ENCODE results near the gene LMX1A. TPM values are rescaled to one million over a fixed set of nuclear protein-coding genes. Genes with fewer than 3 reads are reported as not detected.

The LMX1A gene
- total and polyA plus RNA-seq, 2 donors (not counting 1 experiment from before 2014, with no cell fraction given): not detected

DNA sequence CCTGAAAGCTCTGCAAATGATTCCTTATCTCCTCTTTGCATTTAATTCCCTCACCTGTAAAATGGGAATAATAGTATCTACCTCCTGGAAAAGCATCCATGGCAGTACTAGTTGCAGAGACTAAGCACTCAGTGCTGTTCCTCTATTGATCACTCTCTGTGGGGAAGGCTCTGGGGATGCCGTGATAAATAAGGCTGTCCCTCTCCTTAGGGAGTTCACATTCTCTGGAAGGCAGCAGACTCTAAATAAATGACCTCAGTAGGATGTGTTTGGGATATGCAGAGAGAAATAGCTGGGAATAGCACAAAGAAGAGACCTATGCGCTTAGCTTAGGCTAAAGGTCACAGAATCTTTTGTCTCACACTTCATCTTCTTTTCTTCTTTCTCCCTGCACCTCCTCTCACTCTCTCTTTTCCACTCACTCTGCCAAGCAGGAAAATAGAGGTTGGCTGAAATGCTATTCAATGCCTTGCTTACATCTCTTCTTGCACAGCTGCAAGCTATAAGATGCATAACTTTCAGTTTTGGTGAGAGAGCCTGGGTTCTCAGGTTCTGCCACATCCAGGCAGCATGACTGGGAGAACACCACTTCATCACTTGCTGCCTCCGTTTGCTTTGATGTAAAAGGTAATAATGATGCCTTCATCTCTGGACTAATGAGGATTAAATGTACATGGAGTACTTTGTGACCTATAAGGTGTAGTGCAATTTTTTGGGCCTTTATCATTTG is 101.5 kb downstream of the LMX1A start:
- Histone ChIP-seq H3K9me3 (ENCODE audit: control extremely low read depth in 1 of 3, control insufficient read depth in 2 of 3, insufficient read depth in 1 of 3, low read length in 2 of 3) (no peaks in the 10 kb centered on the region), H3K79me2 (ENCODE audit: control insufficient read depth, insufficient read depth, low read length) (no peaks in the 10 kb centered on the region), H3K36me3 (replicated peaks in 1 of 2; ENCODE audit: control extremely low read depth in 1 of 2, control insufficient read depth in 1 of 2, extremely low read depth in 1 of 2, insufficient read depth in 2 of 2, low read length in 1 of 2) (no peaks in the 10 kb centered on the region), H3K4me3 (ENCODE audit: control extremely low read depth in 1 of 5, extremely low read depth in 1 of 5, insufficient read depth in 1 of 5, low read depth in 2 of 5, low read length in 4 of 5) (no peak overlapping the region), H3K27ac (ENCODE audit: low read length in 2 of 2) (no peak overlapping the region), H3K27me3 (replicated peaks in 1 of 4; ENCODE audit: control extremely low read depth in 1 of 4, control insufficient read depth in 3 of 4, insufficient read depth in 4 of 4, low read length in 3 of 4) (peaks cover 0 to 3% (median 0%) of the 10 kb centered on the region in 4 experiments), H4K20me1 (ENCODE audit: control insufficient read depth, insufficient read depth, low read length, poor library complexity, severe bottlenecking) (no peaks in the 10 kb centered on the region), H2AFZ (ENCODE audit: insufficient read depth, low read depth, low read length, poor library complexity, severe bottlenecking) (no peak overlapping the region), H3K4me2 (replicated peaks; ENCODE audit: low read depth, low read length, poor library complexity, severe bottlenecking) (no peak overlapping the region), H3K4me1 (ENCODE audit: control insufficient read depth in 2 of 2, insufficient read depth in 2 of 2, low read length in 2 of 2) (no peaks in the 10 kb centered on the region), H3K9ac (ENCODE audit: low read length) (no peak overlapping the region)
- TF ChIP-seq, protein P1, sequence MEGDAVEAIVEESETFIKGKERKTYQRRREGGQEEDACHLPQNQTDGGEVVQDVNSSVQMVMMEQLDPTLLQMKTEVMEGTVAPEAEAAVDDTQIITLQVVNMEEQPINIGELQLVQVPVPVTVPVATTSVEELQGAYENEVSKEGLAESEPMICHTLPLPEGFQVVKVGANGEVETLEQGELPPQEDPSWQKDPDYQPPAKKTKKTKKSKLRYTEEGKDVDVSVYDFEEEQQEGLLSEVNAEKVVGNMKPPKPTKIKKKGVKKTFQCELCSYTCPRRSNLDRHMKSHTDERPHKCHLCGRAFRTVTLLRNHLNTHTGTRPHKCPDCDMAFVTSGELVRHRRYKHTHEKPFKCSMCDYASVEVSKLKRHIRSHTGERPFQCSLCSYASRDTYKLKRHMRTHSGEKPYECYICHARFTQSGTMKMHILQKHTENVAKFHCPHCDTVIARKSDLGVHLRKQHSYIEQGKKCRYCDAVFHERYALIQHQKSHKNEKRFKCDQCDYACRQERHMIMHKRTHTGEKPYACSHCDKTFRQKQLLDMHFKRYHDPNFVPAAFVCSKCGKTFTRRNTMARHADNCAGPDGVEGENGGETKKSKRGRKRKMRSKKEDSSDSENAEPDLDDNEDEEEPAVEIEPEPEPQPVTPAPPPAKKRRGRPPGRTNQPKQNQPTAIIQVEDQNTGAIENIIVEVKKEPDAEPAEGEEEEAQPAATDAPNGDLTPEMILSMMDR (IDR thresholded peaks at IDR 0.05): no peak
- TF ChIP-seq EZH2 (IDR thresholded peaks at IDR 0.05; ENCODE audit: borderline replicate concordance, insufficient read depth, low read depth, low read length, poor library complexity, severe bottlenecking): no peak
- no peak for DNase-seq
- Mint-ChIP-seq H3K9me3 (ENCODE audit: insufficient read depth) (no peaks in the 10 kb centered on the region), H3K4me1 (no peaks in the 10 kb centered on the region), H3K27me3 (peaks cover 46% of the 10 kb centered on the region), H3K4me3 (no peak overlapping the region), H3K27ac (no peak overlapping the region)
- intact Hi-C loops (cut with micrococcal nuclease): no loop called here
- POLR2A ChIA-PET: no interaction called here
- WGBS (ENCODE audit: insufficient coverage): 63% methylated on average over 2 of the region's 3 CpGs
- ATAC-seq (ENCODE audit: low read depth): no peak
- CTCF ChIA-PET: no interaction called here

DNA sequence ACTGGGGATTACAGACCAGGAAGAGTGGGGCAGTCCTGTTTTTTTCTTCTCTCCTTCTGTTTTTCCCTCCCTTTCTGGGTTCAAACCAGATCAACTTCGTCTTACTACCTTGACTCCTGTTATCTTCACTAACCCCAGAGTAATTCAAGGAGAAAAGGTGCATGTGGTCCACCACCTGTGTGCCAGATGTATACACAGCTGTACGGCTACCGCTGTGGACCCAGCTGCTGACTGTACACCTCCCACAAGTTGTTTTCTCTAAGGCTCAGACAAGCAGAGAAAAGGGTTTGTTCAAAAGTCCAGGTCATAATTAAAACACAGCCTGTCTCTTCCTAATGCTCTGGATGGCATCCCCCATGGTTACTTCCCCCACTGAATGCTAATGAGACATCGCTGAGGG is 102.1 kb downstream of the LMX1A start:
- ChIA-PET CTCF (no interaction called here), POLR2A (no interaction called here)
- no peak overlapping the region for H3K27ac ChIP-seq (ENCODE audit: low read length in 2 of 2)
- H3K79me2 ChIP-seq (ENCODE audit: control insufficient read depth, insufficient read depth, low read length): no peaks in the 10 kb centered on the region
- H4K20me1 ChIP-seq (ENCODE audit: control insufficient read depth, insufficient read depth, low read length, poor library complexity, severe bottlenecking): no peaks in the 10 kb centered on the region
- TF ChIP-seq, protein P1 (IDR thresholded peaks at IDR 0.05): no peak
- TF ChIP-seq EZH2 (IDR thresholded peaks at IDR 0.05; ENCODE audit: borderline replicate concordance, insufficient read depth, low read depth, low read length, poor library complexity, severe bottlenecking): no peak
- Mint-ChIP-seq H3K27me3 (peaks cover 45% of the 10 kb centered on the region), H3K4me3 (no peak overlapping the region), H3K4me1 (no peaks in the 10 kb centered on the region), H3K9me3 (ENCODE audit: insufficient read depth) (peaks cover 4% of the 10 kb centered on the region), H3K27ac (no peak overlapping the region)
- no peak overlapping the region for H2AFZ ChIP-seq (ENCODE audit: insufficient read depth, low read depth, low read length, poor library complexity, severe bottlenecking)
- intact Hi-C loops (cut with micrococcal nuclease): no loop called here
- no peak overlapping the region for H3K9ac ChIP-seq (ENCODE audit: low read length)
- H3K4me2 ChIP-seq (replicated peaks; ENCODE audit: low read depth, low read length, poor library complexity, severe bottlenecking): no peak overlapping the region
- H3K4me3 ChIP-seq (ENCODE audit: control extremely low read depth in 1 of 5, extremely low read depth in 1 of 5, insufficient read depth in 1 of 5, low read depth in 2 of 5, low read length in 4 of 5): no peak overlapping the region
- DNase-seq (no peak), ATAC-seq (ENCODE audit: low read depth) (no peak)
- H3K9me3 ChIP-seq (ENCODE audit: control extremely low read depth in 1 of 3, control insufficient read depth in 2 of 3, insufficient read depth in 1 of 3, low read length in 2 of 3): peaks cover 0 to under 1% (median 0%) of the 10 kb centered on the region in 3 donors
- WGBS (ENCODE audit: insufficient coverage): 80% methylated on average over 4 of the region's 4 CpGs
- no peaks in the 10 kb centered on the region for H3K4me1 ChIP-seq (ENCODE audit: control insufficient read depth in 2 of 2, insufficient read depth in 2 of 2, low read length in 2 of 2)
- H3K27me3 ChIP-seq (replicated peaks in 1 of 4; ENCODE audit: control extremely low read depth in 1 of 4, control insufficient read depth in 3 of 4, insufficient read depth in 4 of 4, low read length in 3 of 4): no peaks in the 10 kb centered on the region
- no peaks in the 10 kb centered on the region for H3K36me3 ChIP-seq (replicated peaks in 1 of 2; ENCODE audit: control extremely low read depth in 1 of 2, control insufficient read depth in 1 of 2, extremely low read depth in 1 of 2, insufficient read depth in 2 of 2, low read length in 1 of 2)

Data from B cell (primary cell).